GM21619 (cell line): ENCODE measurements around the gene SLC22A5.

ENCODE experiments used
- ATAC-seq: cut with Tn5 transposase; IDR thresholded peaks from one replicate; pipeline ENCODE4 v1.9.1; 2021; ENCODE audit not compliant: unreplicated experiment

SLC22A5 gene

DNA sequence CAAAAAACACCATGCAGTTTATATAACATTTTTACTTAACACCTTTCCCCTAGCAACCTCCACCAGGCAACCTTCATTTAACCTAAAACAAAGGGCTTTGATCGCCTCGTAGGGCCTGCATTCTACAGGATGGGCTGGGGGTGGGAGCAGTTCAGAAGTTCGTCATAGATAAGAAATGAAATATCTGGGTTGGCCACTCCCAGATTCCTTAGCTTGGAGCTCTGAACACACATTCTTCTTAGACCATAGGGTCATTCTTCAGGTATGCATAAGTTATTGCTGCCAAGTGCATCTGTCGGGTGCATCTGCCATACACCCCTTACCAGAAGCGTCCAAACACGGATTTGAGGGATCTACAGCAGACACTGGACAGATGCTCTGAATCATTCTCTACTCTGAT, 4.3 kb upstream of the SLC22A5 start:
- ATAC-seq: no peak

DNA sequence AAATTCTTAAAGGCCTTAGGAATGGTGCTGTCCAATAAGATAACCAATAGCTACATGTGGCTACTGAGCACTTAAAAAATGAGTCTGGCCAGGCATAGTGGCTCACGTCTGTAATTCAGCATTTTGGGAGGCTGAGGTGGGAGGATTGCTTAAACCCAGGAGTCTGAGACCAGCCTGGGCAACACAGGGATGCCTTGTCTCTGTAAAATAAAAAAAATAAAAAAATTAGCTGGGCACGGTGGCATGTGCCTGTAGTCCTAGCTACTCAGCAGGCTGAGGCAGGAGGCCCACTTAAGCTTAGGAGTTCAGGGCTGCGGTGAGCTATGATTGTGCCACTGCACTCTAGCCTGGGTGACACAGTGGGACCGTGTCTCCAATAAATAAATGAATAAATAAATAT, 1.3 kb upstream of the SLC22A5 start:
- no peak for ATAC-seq

DNA sequence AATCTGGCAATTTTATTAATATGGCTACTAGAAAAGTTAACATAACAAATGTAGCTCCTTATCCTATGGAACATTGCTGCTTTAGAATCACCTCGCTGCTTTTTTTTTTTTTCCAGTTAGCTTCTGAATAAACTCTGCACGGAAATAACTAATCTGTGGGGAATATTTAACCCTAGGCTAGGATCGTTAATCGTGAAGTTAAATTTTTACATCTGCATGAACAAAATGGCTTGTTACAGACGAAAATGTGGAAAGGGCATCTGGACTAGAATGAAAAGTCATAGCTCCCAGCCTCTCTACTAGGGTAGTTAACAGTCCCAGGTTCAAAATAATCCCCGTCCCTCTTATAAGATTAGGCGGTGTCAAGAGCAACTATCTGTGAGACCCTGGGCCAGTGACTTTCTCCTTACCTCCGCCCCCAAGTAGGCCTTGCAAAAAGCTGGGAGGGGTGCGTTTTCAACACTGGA, 470 bp upstream of the SLC22A5 start:
- no peak for ATAC-seq

DNA sequence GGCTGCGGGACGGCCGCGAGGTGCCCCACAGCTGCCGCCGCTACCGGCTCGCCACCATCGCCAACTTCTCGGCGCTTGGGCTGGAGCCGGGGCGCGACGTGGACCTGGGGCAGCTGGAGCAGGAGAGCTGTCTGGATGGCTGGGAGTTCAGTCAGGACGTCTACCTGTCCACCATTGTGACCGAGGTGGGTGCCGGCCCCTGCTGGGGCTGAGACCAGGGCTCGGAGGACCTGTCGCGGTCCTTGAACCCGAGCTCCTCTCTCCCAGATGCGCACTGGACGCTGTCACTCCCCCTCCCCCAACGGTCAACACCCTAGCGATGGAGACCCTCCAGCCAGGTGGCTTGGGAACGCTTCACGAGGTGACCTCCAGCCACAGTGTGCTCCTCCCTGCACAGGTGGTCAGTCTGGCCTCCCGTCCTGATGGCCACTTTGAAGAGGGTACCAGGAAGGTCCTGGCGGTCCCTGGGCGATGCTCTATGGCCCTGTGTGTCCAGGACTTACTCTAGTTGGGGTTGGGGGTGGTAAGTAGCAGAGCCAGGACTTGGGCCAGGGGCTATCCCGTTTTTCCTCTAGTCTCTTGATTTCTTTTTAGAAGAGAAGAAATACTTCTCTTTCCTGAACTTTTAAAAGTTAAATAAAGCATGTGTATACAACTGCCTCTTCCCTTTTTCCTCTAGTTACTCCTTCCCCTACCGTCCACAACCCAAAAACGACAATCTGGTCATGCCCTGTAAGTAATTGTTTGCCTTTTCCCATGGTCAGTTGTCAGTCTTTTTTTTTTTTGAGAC, 866 bp downstream of the SLC22A5 start:
- no peak for ATAC-seq

DNA sequence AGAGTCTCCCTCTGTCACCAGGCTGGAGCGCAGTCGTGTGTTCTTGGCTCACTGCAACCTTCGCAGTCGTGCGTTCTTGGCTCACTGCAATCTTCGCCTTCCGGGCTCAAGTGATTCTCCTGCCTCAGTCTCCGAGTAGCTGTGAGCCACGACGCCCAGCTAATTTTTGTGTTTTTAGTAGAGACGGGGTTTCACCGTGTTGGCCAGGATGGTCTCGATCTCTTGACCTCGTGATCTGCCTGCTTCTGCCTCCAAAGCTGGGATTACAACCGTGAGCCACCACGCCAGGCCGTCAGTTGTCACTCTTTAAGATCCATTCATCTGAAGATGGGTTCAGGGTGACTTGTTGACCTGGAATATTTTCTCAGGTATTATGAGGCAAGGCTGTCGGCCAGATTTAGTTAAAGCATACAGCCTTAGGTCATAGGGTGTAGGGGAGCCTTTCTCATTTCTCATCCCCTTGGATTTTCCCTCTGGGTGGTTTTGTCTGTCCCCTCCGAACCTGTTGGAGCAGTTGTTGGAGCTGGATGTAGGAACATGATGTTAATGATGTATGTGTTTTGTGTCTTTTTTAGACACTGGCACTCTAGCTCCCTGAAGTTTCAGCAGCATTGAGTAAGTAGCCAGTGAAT, 1.6 kb downstream of the SLC22A5 start:
- ATAC-seq: no peak

DNA sequence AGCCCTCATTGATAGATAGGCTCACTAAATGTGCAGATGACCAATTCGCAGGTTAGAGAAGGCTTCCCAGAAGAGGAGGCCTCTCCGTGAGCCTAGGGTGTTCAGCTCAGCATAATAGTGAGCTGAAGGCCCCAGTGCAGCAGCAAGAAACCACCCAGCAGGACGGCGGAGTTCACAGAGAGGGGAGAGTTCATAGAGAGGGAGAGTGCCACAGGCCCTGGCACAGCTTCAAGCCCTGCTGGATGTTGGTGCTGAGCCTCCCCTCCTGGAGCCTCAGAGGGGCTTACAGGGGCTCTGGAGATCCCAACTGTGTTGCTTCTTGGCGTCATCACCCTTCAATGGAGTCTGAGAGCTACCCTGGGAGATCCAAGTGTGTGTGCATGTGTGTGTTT, 2.1 kb downstream of the SLC22A5 start:
- no peak for ATAC-seq

DNA sequence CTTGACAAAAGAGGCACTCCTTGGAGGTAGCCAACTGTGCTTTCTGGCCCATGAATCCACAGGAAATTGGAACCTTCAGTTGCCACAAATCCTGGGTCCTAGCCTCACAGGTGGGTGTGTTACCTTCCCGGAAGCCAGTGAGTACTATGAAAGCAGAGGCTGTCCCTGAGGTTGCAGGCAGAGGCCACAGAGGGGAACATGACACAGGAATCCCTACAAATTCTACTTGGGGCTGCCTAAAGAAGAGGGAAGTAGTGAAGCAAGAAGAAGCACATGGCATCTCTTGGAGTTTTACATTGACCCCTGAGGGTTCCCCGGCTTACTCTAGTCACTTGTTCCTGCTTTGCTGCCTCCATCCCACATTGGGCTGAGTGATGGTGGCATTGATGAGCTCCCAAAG, 2.6 kb downstream of the SLC22A5 start:
- no peak for ATAC-seq

DNA sequence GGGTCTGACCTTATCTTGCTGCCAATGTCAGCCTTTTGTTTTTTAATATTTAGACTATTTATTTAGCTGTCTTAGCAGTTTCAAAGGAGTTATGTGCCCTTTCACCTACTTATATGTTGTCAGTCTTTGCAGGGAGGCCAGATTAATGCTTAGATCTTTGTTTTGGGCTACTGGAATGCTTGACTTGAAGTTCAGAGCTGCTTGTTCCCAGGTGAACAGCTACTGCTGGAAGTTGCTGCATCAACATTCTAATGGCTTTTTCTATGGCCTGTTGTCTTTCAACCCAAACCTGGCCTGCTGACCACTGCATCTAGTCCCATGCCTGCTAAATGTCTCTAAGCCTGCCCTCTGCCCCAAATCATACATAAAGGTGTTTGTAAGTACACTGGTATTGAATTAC, 3.0 kb downstream of the SLC22A5 start:
- no peak for ATAC-seq

DNA sequence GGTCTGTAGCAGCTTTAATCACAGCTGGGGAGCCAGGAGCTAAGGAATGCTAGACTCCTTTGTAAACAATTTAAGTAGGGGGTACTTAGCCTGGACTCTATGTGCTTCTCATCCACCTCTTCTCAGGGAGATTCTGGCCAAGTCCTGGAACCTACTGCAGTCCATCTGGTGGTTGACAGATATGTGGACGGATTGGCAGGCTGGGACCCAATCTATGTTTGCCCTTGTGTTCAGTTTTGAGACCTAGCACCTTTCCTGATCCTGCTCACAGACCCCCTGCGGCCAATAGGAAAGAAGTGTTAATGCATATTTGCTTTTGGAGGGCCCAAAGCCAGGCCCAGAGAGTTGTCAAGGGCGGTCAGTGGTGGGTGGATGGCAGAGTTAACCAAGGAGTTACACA, 6.4 kb downstream of the SLC22A5 start:
- ATAC-seq: no peak

DNA sequence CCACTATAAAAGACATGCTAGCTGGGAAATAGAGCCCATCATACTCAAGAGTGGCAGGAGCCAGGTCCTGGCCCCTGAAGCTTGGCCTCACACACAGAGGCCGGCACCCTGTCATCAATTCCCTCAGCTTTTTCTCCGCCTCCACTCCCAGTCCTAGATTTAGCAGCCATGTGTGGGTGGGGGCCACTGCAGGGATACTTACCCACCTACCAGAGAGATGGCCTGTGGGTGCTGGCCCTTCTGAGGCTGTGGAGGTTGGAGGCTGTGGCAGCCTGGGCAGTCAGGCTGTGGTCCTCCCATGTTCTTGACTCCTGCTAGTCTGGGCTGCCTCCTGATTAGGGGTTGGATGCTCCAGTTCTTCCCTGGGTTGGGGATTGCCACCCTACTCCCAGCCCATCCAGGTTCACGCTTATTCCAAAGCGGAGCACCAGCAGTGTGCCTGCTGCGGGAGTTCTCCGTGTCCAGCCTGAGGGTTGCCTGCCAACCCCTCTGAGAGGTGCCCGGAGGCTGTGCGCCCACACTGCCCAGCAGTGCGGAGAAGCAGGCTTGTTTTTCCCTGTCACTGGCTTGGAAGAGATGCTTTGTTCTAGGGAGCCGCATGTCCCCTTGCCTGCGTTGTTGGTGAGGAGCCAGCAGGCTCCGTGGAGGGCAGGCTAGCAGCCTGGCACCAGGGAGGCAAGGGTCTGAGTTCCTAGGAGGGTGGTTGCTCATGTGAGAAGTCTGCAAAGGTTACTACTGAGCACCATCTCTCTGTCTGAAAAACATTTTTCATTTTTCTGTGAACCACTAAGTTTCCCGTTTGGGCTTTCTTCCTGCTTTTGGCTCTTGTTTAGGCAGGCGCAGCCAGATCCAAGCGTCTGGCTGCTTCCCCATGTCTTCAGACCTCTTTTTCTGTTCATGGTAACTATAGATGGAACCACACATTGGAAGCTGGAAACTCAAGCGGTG, 7.5 kb downstream of the SLC22A5 start:
- ATAC-seq: no peak

DNA sequence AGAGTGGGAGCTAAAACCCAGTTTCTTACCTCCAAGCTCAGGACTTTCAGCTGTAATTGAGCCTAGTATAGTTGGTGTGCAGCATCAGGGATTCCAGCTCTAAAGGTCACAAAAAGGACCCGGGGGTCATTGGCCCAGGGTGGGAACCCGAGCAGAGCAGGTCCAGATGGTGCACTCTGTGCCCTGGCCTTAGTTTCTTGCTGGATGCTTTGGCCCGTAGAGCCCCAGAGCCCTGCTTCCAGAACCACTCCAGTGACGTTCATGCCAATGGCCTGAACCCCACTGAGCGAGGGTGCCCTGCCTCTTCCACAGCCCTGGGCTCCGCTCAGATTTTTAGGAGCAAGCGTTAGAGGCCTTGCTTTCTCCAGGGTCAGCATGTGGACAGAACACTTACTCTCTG, 8.2 kb downstream of the SLC22A5 start:
- no peak for ATAC-seq

DNA sequence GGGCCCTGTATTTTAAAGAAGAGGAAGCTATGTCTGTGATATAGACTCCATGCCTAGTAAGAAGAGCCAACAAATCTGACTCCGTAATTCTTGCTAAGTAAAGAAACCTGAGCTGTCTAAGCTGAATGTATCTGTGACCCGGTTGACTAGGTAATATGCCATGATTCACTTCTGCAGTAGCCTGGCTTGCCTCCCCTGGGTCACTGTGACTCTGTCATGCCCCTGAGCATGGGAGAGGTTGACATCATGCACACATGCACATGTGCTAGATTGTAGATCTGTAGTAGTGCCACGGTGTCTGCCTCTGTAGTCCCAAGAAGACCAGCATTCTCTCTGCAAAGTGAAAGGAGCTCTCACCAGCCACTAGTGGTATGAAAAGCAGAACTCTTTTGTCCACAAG, 9.1 kb downstream of the SLC22A5 start:
- no peak for ATAC-seq

DNA sequence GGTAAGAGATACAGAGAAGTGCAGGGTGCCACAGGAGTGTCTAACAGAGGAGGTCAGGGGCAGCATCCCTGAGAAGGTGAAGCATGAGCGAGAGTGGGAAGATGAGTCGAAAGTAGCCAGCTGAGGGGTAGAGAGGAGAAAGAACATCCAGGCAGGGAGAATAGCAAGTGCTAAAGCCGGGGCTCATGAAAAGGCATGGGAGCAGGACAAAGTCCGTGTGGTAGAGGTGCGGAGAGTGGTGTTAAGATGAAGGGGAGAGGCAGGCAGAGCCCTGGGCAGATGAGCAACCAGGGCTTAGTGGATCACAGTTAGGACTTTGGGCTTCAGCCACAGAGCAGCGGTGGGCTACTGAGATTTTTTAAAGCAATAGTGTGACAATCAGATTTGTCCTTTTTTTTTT, 10.5 kb downstream of the SLC22A5 start:
- no peak for ATAC-seq

DNA sequence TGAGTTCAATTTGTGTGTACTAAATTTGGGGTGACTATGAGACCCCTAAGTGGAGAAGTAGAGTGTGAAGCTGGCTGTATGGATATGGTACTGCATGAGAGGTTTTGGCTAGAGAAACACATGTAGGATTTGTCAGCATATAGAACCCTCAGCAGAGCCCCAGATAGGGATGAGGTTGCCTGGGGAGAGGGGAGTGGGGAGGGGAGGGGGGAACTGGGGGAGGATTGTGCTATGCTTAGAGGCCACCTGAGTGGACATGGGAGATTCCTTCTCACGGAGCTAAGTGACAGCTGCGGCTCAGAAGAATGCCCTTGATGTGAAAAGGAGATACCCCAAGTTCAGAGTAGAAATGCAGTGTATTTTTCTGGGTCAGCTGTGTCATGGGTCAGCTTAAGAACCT, 11.2 kb downstream of the SLC22A5 start:
- ATAC-seq: no peak

DNA sequence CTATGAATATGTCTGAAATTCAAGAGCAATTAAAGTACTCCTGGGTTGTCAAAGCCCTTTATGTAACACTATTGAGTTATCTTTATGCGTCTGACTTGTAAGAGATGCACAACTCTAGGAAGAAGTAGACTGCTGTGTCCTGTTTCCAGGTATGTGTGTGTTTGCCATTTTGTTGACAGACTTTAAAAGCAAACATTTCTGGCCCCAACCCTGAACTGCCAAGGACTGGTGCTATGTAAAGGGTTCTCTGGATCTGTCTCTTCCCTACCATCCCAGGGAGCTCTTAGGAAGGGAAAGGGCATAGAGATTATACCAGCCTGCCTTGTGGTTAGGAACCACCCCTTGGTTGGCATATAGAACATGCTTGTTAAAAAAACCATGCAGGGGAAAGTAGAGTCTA, 12.1 kb downstream of the SLC22A5 start:
- ATAC-seq: no peak

DNA sequence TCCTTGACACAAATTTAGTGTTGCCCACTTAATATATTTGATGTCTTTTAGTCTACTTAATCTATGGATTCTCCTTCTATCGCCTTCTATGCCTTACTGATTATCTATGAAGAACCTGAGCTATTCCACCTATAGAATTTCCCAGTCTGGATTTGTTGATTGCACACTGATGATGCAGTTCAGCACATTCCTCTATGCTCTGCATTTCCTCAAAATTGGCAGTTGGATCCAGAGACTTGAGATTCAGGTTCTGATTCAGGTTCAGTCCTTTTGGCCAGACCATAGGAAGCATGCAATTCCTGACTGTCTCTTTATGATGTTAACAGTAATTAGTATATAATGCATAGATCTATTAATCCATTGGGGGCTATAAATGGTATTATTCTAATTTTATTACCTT, 13.8 kb downstream of the SLC22A5 start:
- no peak for ATAC-seq

DNA sequence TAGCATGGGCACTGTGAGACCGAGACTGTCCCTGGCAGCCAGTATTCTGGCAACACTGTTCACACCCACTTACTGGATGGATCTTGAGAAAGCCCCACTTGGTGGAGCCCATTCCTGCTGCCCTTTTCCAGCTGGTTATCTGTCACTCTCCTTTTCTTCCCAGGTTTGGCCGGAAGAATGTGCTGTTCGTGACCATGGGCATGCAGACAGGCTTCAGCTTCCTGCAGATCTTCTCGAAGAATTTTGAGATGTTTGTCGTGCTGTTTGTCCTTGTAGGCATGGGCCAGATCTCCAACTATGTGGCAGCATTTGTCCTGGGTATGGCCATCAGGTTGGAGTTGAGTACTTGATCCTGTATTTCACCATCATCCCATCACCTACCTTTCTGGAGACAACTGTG, 14.5 kb downstream of the SLC22A5 start:
- ATAC-seq: no peak

DNA sequence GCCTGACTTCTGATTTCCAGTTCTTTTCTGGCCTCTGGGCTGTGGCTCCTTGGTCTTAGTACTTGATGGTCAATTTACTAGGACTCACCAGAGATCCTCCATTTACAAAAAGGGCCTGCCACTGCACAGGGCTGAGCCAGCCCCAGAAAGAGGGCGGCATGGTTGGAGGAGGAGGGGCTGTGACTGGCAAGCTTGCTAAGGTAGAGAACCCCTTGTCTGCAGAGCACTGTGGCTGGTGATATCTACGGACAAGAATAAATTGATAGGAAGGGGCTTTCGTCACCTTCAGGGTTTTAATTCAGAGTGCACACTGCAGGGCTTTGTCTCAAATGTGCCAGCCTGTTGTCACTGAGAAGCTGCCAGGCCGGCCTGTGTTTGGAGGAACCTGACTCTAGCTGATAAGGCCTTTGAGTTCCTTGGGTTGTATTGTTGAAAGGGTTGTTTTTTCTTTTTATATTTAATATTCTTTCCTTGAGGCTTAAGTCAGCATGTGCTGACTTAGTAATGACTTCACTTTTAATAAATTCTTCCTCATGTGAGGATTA, 15.1 kb downstream of the SLC22A5 start:
- ATAC-seq: no peak

DNA sequence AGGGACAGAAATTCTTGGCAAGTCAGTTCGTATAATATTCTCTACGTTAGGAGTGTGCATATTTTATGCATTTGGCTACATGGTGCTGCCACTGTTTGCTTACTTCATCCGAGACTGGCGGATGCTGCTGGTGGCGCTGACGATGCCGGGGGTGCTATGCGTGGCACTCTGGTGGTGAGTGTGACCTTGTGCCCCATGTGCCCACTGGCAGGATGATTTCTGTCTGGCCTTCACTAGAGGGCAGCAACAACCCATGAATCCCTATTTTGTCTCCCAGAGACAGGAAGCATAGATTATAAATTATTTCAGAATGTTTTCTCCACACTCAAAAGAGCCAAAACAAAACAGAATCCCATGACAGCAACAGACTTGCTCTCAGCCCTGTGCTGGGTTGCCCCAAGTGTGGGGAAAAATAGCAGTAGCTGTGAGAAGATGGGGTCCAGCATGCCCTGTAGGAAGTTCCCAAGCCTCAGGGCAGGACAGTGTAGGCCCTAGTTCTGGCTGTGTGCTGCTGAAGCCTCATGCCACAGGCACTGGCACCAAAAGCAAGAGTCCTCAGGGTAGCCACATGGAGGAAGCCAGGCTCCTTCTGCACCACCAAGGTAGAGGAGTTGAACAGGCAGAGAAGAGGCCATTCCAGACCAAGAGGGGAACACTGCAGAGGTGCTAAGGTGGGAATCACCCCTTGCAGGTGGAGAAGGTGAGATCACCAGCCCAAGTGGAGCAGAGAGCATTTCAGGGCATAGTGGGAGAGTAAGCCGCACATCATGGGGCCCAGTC, 16.0 kb downstream of the SLC22A5 start:
- ATAC-seq: peak; percentile 41

DNA sequence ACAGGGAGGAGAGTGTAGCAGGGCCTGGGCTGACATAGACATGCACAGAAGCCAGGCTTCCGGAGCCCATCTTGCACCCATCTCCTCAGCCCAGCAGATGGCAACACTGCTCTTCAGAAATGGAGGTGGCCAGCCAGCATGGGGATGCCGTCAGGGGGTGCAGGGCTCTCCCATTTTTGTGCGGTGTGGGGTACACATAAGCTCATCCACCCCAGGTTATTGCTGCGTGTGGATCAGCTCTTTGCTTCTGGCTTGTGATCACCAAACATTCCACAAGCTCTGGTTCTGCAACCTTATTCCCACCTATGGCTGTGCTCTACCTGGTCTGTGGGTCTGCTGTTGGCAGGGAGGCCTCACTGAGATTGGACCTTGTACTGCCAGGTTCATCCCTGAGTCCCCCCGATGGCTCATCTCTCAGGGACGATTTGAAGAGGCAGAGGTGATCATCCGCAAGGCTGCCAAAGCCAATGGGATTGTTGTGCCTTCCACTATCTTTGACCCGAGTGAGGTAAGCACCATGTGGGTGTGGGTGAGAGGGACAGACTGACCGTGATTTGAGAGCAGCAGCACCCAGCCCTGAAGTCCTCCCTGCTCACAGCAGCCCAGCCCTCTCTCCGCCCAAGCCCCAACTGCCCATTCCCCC, 17.3 kb downstream of the SLC22A5 start:
- ATAC-seq: peak; percentile 80
